ENCODE results near the gene RBP3. TPM values are rescaled to one million over a fixed set of nuclear protein-coding genes. Genes with fewer than 3 reads are reported as not detected.

Gene RBP3
- polyA plus RNA-seq: under 1 TPM in 2 of 4 donors, not detected in 2; 0.01 to 0.03 TPM
- long read RNA-seq, donor 1: 0 reads
- long read RNA-seq, donor 2: 0 reads
- long read RNA-seq, donor 3: 0 reads
- long read RNA-seq, donor 4: 0 reads
- long read RNA-seq, donor 5: 0 reads
- long read RNA-seq, donor 6: 0 reads
- long read RNA-seq, donor 7: 0 reads
- long read RNA-seq, donor 8: 0 reads
- long read RNA-seq, donor 9: 0 reads
- long read RNA-seq, donor 10: 0 reads

DNA sequence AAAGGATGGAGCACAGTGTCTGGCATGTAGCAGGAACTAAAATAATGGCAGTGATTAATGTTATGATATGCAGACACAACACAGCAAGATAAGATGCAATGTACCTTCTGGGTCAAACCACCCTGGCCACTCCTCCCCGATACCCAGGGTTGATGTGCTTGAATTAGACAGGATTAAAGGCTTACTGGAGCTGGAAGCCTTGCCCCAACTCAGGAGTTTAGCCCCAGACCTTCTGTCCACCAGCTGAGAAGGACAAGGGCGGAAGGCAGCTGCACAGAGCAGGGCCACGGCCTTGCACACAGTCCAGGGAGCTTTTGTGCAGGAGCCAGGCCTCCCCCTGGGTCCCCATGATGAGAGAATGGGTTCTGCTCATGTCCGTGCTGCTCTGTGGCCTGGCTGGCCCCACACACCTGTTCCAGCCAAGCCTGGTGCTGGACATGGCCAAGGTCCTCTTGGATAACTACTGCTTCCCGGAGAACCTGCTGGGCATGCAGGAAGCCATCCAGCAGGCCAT, at the start of gene RBP3:
Gene RBP3 (plus strand): TSS at position 226 of the 514 bp plus-strand sequence. CDS start 122 bp downstream, at position 348.
- peak in 1 of 2 donors; percentile 29 for DNase-seq
- peaks cover 0 to 3% (median 0%) of the 10 kb centered on the region in 3 donors for H3K4me1 ChIP-seq (ENCODE audit: control insufficient read depth in 3 of 3, insufficient read depth in 2 of 3, low read depth in 1 of 3, low read length in 2 of 3)
- H3K9me3 ChIP-seq (ENCODE audit: control insufficient read depth in 2 of 2, insufficient read depth in 1 of 2, low read depth in 1 of 2, low read length in 1 of 2): no peaks in the 10 kb centered on the region
- 75 to 83% (median 76%) methylated on average over 5 of the region's 5 CpGs for WGBS, 3 donors
- H3K36me3 ChIP-seq (ENCODE audit: control insufficient read depth in 3 of 3, insufficient read depth in 2 of 3, low read depth in 1 of 3, low read length in 3 of 3): no peaks in the 10 kb centered on the region
- FAIRE-seq: no peak
- no peak within 1 kb of the TSS for H3K27ac ChIP-seq (ENCODE audit: low read depth in 1 of 3, low read length in 2 of 3)
- H3K4me3 ChIP-seq (ENCODE audit: low read depth in 1 of 3, low read length in 3 of 3): no peak within 1 kb of the TSS
- H3K27me3 ChIP-seq (ENCODE audit: control insufficient read depth in 3 of 3, insufficient read depth in 3 of 3, low read length in 3 of 3): no peaks in the 10 kb centered on the region

DNA sequence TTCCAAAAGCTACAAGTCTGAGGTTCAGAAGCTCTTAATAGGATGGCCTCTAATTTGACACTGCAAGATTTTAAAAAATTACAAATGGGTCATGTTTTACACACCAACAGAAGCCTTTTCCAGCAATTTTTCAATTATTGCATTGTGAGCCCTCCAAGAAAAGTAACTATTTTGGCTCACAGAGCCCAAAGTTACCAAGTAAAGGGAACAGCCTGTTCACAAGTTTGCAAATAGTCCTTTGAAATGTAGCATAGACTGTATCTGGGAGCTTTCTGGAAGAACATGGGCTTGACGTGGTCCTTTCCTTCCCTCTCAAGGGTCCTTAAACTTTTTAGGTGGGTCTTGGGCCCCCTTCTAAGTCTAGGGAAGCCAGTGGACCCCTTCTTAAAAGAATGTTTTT, 49.4 kb upstream of the RBP3 start:
- DNase-seq (no peak), FAIRE-seq (no peak)
- peaks cover 0 to 44% (median 7%) of the 10 kb centered on the region in 3 donors for H3K27me3 ChIP-seq (ENCODE audit: control insufficient read depth in 3 of 3, insufficient read depth in 3 of 3, low read length in 3 of 3)
- no peak overlapping the region for H3K4me3 ChIP-seq (ENCODE audit: low read depth in 1 of 3, low read length in 3 of 3)
- H3K4me1 ChIP-seq (ENCODE audit: control insufficient read depth in 3 of 3, insufficient read depth in 2 of 3, low read depth in 1 of 3, low read length in 2 of 3): peaks cover 0 to 3% (median 0%) of the 10 kb centered on the region in 3 donors
- H3K27ac ChIP-seq (ENCODE audit: low read depth in 1 of 3, low read length in 2 of 3): no peak overlapping the region
- H3K9me3 ChIP-seq (ENCODE audit: control insufficient read depth in 2 of 2, insufficient read depth in 1 of 2, low read depth in 1 of 2, low read length in 1 of 2): no peaks in the 10 kb centered on the region
- no peaks in the 10 kb centered on the region for H3K36me3 ChIP-seq (ENCODE audit: control insufficient read depth in 3 of 3, insufficient read depth in 2 of 3, low read depth in 1 of 3, low read length in 3 of 3)
- 74 to 86% (median 75%) methylated on average over 1 of the region's 1 CpG for WGBS, 3 donors

DNA sequence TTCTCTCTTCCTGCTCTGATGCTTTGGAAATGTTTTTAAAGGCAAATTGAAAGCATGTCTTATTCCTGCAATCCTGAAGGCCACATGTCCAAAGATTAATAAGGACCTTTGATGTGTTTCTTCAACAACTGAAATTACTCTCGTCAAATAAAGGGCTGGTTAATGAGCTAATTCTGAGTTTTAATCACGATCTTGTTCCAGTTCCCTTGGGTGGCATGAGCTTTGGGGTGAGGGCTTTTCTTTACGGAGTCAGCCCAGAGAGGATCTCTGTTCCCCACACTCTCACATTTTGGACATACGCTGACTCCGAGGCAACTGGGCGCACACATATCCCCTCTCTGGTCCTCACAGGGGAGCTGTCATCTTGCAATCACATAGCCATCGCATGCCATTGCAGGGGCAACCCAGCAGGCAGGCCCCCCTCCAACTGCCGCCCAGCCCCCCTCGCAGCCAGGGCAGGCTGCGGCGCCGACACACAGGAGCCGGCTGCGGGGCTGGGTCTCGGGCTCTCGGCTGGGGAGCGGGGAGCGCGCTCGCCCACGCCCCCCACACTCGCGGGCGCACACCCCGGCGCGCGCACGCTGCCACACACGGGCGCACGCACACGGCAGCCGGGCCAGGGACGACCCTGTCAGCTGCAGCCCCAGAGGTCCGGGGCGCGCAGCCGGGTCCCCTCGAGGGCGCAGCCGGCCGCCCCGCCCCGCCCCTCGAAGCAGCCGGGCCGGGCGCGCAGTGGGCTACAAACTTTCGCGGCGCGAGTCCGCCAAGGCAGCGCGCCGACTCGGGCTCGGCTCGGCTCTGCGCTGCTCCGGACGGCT, 48.3 kb upstream of the RBP3 start, which contains the start of gene GDF10:
Gene GDF10 (plus strand): TSS at position 587 of the 818 bp plus-strand sequence. CDS start 455 bp downstream, outside the sequence.
- 5 to 9% (median 5%) methylated on average over 32 to 64 of the region's 64 CpGs for WGBS, 3 donors
- peaks cover 0 to 3% (median 0%) of the 10 kb centered on the region in 3 donors for H3K4me1 ChIP-seq (ENCODE audit: control insufficient read depth in 3 of 3, insufficient read depth in 2 of 3, low read depth in 1 of 3, low read length in 2 of 3)
- peaks cover 0 to 44% (median 7%) of the 10 kb centered on the region in 3 donors for H3K27me3 ChIP-seq (ENCODE audit: control insufficient read depth in 3 of 3, insufficient read depth in 3 of 3, low read length in 3 of 3)
- DNase-seq (no peak), FAIRE-seq (no peak)
- no peaks in the 10 kb centered on the region for H3K36me3 ChIP-seq (ENCODE audit: control insufficient read depth in 3 of 3, insufficient read depth in 2 of 3, low read depth in 1 of 3, low read length in 3 of 3)
- no peak within 1 kb of the TSS for H3K27ac ChIP-seq (ENCODE audit: low read depth in 1 of 3, low read length in 2 of 3)
- peak within 1 kb of the TSS in 2 of 3 donors; percentile 19 to 37 for H3K4me3 ChIP-seq (ENCODE audit: low read depth in 1 of 3, low read length in 3 of 3)
- H3K9me3 ChIP-seq (ENCODE audit: control insufficient read depth in 2 of 2, insufficient read depth in 1 of 2, low read depth in 1 of 2, low read length in 1 of 2): no peaks in the 10 kb centered on the region

DNA sequence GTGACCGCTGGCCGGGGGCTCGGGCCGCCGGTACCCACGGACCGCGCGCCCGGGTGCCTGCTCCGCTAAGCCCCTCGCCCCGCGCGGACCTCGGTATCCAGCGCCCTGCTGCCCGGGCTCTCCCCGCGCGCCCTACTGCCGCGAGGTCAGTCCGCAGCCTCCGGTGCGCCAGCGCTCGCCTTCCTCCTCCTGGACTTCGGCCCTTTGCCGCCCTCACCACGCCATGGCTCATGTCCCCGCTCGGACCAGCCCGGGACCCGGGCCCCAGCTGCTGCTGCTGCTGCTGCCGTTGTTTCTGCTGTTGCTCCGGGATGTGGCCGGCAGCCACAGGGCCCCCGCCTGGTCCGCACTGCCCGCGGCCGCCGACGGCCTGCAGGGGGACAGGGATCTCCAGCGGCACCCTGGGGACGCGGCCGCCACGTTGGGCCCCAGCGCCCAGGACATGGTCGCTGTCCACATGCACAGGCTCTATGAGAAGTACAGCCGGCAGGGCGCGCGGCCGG, 47.7 kb upstream of the RBP3 start:
- no peaks in the 10 kb centered on the region for H3K9me3 ChIP-seq (ENCODE audit: control insufficient read depth in 2 of 2, insufficient read depth in 1 of 2, low read depth in 1 of 2, low read length in 1 of 2)
- peak overlapping the region in 2 of 3 donors; percentile 19 to 37 for H3K4me3 ChIP-seq (ENCODE audit: low read depth in 1 of 3, low read length in 3 of 3)
- peaks cover 0 to 3% (median 0%) of the 10 kb centered on the region in 3 donors for H3K4me1 ChIP-seq (ENCODE audit: control insufficient read depth in 3 of 3, insufficient read depth in 2 of 3, low read depth in 1 of 3, low read length in 2 of 3)
- no peaks in the 10 kb centered on the region for H3K36me3 ChIP-seq (ENCODE audit: control insufficient read depth in 3 of 3, insufficient read depth in 2 of 3, low read depth in 1 of 3, low read length in 3 of 3)
- DNase-seq (peak; percentile 6 to 16), FAIRE-seq (no peak)
- peaks cover 0 to 43% (median 7%) of the 10 kb centered on the region in 3 donors for H3K27me3 ChIP-seq (ENCODE audit: control insufficient read depth in 3 of 3, insufficient read depth in 3 of 3, low read length in 3 of 3)
- no peak overlapping the region for H3K27ac ChIP-seq (ENCODE audit: low read depth in 1 of 3, low read length in 2 of 3)
- WGBS, 3 donors: 3 to 4% (median 4%) methylated on average over 25 to 57 of the region's 57 CpGs

DNA sequence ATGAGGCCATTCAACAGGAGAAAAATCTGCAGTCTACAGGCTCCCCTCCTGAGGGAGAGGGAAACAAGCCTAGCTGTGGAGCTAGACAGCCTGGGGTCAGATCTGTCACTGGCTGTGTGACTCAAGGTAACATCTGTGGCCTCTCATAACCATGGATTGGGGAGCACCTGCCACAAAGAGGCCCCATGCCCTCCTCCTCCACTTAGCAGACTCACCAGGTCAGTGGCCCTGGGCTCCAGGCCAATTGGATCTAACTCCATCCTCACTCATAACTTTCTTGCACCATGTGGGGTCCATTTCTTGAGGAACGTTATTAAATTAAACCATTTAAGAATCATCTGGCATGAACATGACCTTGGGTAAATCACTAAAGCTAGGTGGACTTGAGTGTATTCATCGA, 46.3 kb upstream of the RBP3 start:
- Histone ChIP-seq H3K4me1 (ENCODE audit: control insufficient read depth in 3 of 3, insufficient read depth in 2 of 3, low read depth in 1 of 3, low read length in 2 of 3) (peaks cover 0 to 3% (median 0%) of the 10 kb centered on the region in 3 donors), H3K27me3 (ENCODE audit: control insufficient read depth in 3 of 3, insufficient read depth in 3 of 3, low read length in 3 of 3) (peaks cover 0 to 39% (median 7%) of the 10 kb centered on the region in 3 donors), H3K9me3 (ENCODE audit: control insufficient read depth in 2 of 2, insufficient read depth in 1 of 2, low read depth in 1 of 2, low read length in 1 of 2) (no peaks in the 10 kb centered on the region), H3K4me3 (ENCODE audit: low read depth in 1 of 3, low read length in 3 of 3) (no peak overlapping the region), H3K27ac (ENCODE audit: low read depth in 1 of 3, low read length in 2 of 3) (no peak overlapping the region), H3K36me3 (ENCODE audit: control insufficient read depth in 3 of 3, insufficient read depth in 2 of 3, low read depth in 1 of 3, low read length in 3 of 3) (no peaks in the 10 kb centered on the region)
- WGBS, 3 donors: 71 to 87% (median 79%) methylated on average over 2 of the region's 2 CpGs
- DNase-seq (no peak), FAIRE-seq (no peak)

DNA sequence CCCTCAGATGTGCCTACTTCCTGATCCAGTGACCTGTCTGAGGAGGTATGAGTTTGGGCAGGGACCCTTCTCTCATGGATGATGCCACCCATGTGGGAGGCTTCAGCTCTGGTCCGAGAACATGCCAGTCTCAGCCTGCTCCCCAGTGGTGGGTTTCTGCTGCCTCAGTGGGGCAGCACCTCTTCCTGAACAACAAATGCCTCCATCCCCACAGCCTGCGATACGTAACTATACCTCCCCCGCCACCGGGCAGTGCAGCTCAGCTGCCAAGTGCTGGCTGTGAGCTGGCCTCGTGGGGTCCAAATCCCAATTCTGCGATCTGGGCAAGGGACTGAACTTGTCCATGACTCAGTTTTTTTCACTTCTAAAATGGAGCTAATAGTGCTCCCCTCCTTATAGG, 45.1 kb upstream of the RBP3 start:
- WGBS, 3 donors: 85 to 93% (median 89%) methylated on average over 7 of the region's 7 CpGs
- peaks cover 0 to 3% (median 0%) of the 10 kb centered on the region in 3 donors for H3K4me1 ChIP-seq (ENCODE audit: control insufficient read depth in 3 of 3, insufficient read depth in 2 of 3, low read depth in 1 of 3, low read length in 2 of 3)
- H3K9me3 ChIP-seq (ENCODE audit: control insufficient read depth in 2 of 2, insufficient read depth in 1 of 2, low read depth in 1 of 2, low read length in 1 of 2): no peaks in the 10 kb centered on the region
- H3K27ac ChIP-seq (ENCODE audit: low read depth in 1 of 3, low read length in 2 of 3): no peak overlapping the region
- FAIRE-seq (no peak), DNase-seq (no peak)
- no peaks in the 10 kb centered on the region for H3K36me3 ChIP-seq (ENCODE audit: control insufficient read depth in 3 of 3, insufficient read depth in 2 of 3, low read depth in 1 of 3, low read length in 3 of 3)
- peaks cover 0 to 33% (median 7%) of the 10 kb centered on the region in 3 donors for H3K27me3 ChIP-seq (ENCODE audit: control insufficient read depth in 3 of 3, insufficient read depth in 3 of 3, low read length in 3 of 3)
- no peak overlapping the region for H3K4me3 ChIP-seq (ENCODE audit: low read depth in 1 of 3, low read length in 3 of 3)

DNA sequence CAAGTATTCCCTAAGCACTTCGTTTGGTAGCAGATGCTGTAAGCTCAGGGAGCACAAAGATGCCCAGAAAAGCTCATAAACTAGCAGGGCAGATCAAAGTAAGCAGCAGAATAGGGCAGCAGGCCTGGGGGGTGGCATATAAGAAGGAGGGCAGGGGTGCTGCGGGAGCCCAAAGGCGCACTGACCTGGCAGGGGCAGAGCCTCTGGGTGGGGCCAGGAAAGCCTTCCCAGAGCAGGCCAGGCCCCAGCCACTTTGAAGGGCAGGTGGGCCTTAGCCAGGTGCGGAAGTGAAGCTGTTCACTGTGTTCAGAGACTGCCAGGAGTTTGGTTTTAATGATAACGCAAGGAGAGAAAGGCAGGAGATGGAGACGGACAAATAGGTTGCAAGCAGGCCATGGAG, 44.3 kb upstream of the RBP3 start:
- no peak for DNase-seq
- WGBS, 3 donors: 70 to 85% (median 79%) methylated on average over 6 of the region's 6 CpGs

DNA sequence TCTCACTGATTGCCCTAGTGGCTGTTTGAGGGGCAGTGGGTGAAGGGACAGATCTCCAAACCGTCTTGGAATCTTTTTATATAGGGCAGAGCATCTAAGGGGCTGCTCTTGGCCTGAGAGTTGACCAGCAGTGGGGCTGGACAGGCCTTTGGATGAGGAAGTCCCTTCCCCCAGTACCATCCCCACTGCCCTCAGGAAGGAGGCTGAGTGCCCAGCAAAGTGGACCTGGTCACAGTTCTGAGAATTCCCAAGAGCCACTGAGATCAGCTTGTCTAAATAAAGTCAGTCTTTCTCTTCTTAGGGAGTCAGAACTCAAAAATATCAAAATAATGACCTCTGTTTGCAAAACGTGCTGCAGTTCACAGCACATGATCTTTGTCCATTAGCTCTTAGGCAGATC, 42.6 kb upstream of the RBP3 start:
- Histone ChIP-seq H3K9me3 (ENCODE audit: control insufficient read depth in 2 of 2, insufficient read depth in 1 of 2, low read depth in 1 of 2, low read length in 1 of 2) (no peaks in the 10 kb centered on the region), H3K4me1 (ENCODE audit: control insufficient read depth in 3 of 3, insufficient read depth in 2 of 3, low read depth in 1 of 3, low read length in 2 of 3) (peaks cover 0 to under 1% (median 0%) of the 10 kb centered on the region in 3 donors), H3K27me3 (ENCODE audit: control insufficient read depth in 3 of 3, insufficient read depth in 3 of 3, low read length in 3 of 3) (peaks cover 0 to 31% (median 3%) of the 10 kb centered on the region in 3 donors), H3K4me3 (ENCODE audit: low read depth in 1 of 3, low read length in 3 of 3) (no peak overlapping the region), H3K27ac (ENCODE audit: low read depth in 1 of 3, low read length in 2 of 3) (no peak overlapping the region), H3K36me3 (ENCODE audit: control insufficient read depth in 3 of 3, insufficient read depth in 2 of 3, low read depth in 1 of 3, low read length in 3 of 3) (no peaks in the 10 kb centered on the region)
- FAIRE-seq: no peak
- 32 to 42% (median 32%) methylated on average over 2 of the region's 2 CpGs for WGBS, 3 donors
- DNase-seq: no peak

More for the DNA sequence above, 44.3 kb upstream of the RBP3 start:
- peaks cover 0 to 34% (median 7%) of the 10 kb centered on the region in 3 donors for H3K27me3 ChIP-seq (ENCODE audit: control insufficient read depth in 3 of 3, insufficient read depth in 3 of 3, low read length in 3 of 3)
- no peaks in the 10 kb centered on the region for H3K36me3 ChIP-seq (ENCODE audit: control insufficient read depth in 3 of 3, insufficient read depth in 2 of 3, low read depth in 1 of 3, low read length in 3 of 3)
- no peak overlapping the region for H3K27ac ChIP-seq (ENCODE audit: low read depth in 1 of 3, low read length in 2 of 3)
- H3K4me1 ChIP-seq (ENCODE audit: control insufficient read depth in 3 of 3, insufficient read depth in 2 of 3, low read depth in 1 of 3, low read length in 2 of 3): peaks cover 0 to 3% (median 0%) of the 10 kb centered on the region in 3 donors
- no peak for FAIRE-seq
- no peak overlapping the region for H3K4me3 ChIP-seq (ENCODE audit: low read depth in 1 of 3, low read length in 3 of 3)
- no peaks in the 10 kb centered on the region for H3K9me3 ChIP-seq (ENCODE audit: control insufficient read depth in 2 of 2, insufficient read depth in 1 of 2, low read depth in 1 of 2, low read length in 1 of 2)

Data from small intestine (tissue), 16 donors.